ENCODE data around the gene GNPDA2.

Gene GNPDA2

GRCh38 chr4:44684648-44685047, 41.7 kb downstream of the GNPDA2 start:
- in situ Hi-C loops (cut with MboI; ENCODE audit: low sequenced_read_pairs): no loop called here

GRCh38 chr4:44679060-44679459, 47.3 kb downstream of the GNPDA2 start:
- in situ Hi-C loops (cut with MboI; ENCODE audit: low sequenced_read_pairs): no loop called here

- in situ Hi-C loops (cut with MboI; ENCODE audit: low sequenced_read_pairs): no loop called here
Observed at GRCh38 chr4:44678094-44679041, 48.0 kb downstream of the GNPDA2 start, which contains the start of gene GUF1. TSS of gene GUF1 (plus strand) at chr4:44678420. CDS start at chr4:44678623, 203 bp downstream.

- in situ Hi-C loops (cut with MboI; ENCODE audit: low sequenced_read_pairs): no loop called here
Observed at GRCh38 chr4:44675366-44675765, 51.0 kb downstream of the GNPDA2 start.

- in situ Hi-C loops (cut with MboI; ENCODE audit: low sequenced_read_pairs): no loop called here
Observed at GRCh38 chr4:44674471-44674870, 51.9 kb downstream of the GNPDA2 start.

- in situ Hi-C loops (cut with MboI; ENCODE audit: low sequenced_read_pairs): no loop called here
Observed at GRCh38 chr4:44671636-44672035, 54.7 kb downstream of the GNPDA2 start.

DNA sequence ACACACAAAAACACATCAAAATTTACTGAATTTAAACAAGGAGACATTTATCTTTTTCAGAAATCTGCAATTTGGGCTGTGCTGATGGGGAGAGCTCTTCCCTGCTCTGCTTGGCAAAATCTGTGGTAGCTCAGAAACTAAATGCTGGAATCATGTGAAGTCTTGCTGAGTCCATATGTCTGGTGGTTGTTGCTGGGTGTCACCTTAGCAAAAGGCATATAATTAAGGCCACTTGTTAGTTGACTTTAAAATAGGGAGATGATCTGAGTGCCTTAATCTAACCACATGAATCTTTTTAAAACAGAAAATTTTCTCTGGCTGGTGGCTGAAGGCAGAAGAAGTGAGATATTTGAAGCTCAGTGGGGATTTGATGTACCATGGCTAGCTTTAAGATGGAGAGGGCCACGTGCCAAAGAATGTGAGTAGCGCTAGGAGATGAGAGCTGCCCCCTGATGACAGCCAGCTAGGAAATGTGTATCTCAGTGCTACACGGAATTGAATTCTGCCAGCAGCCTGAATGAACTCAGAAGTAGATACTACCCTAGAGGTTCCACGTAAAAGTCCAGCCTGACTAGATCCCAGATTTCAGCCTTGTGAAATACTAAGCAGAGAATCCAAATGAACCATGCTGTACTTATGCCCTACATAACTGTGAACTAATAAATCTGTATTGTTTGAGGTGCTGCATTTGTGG, 55.7 kb downstream of the GNPDA2 start:
- in situ Hi-C loops (cut with MboI; ENCODE audit: low sequenced_read_pairs): no loop called here

DNA sequence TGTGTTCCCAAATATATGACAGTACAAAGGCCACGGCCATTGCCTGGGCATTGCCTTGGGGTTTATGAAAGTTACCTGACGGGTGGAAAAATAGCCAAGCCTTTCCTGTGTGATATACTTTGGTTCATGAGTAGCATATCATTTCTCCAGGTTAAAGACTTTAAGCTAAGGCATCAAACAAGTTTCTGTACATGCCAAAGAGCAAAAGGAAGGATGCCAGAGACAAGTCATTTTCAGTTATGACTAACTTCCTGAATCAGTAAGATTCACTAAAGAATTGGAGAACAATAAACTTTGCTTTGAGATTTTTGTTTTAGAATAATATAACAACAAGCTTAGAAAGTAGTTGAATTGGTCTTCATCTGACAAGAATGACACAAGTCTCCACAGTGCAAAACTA, 57.8 kb downstream of the GNPDA2 start:
- in situ Hi-C loops (cut with MboI; ENCODE audit: low sequenced_read_pairs): no loop called here

DNA sequence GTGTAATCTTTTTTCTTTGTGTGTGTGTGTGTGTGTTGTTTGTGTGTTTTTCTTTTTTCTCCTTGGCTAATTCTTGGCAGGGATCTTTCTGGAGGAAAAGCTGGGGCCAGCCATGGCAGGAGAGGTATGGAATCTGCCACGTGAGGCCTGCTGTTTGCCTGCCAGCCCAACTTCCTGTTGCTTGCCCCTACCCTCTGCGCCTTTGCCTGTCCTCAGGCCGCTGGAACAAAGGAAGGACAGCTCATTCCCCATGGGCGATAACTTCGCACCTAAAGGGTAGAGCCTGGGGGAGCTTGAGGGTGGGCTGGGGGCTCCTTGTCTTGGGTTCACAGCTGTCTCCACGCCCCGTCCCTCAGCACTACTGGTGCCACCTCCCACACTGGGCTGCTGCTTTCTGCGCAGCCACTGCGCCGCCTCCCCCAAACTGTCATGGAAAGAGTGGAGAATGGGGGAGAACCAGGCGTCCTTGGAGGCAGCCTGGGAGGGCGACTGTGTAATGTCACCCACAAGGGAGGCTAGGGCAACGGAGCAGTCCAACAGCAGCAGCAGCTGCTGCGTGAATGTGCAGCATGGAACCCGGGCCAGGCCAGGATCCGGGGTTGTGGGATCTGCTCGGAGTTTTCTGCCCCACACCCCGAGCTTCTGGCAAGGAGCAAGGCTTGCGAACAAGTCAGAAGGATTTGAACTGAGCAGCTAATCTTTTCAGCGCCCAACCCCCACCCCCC, 62.7 kb downstream of the GNPDA2 start:
- in situ Hi-C loops (cut with MboI; ENCODE audit: low sequenced_read_pairs): no loop called here

GRCh38 chr4:44662623-44663005, 63.7 kb downstream of the GNPDA2 start:
- in situ Hi-C loops (cut with MboI; ENCODE audit: low sequenced_read_pairs): no loop called here

DNA sequence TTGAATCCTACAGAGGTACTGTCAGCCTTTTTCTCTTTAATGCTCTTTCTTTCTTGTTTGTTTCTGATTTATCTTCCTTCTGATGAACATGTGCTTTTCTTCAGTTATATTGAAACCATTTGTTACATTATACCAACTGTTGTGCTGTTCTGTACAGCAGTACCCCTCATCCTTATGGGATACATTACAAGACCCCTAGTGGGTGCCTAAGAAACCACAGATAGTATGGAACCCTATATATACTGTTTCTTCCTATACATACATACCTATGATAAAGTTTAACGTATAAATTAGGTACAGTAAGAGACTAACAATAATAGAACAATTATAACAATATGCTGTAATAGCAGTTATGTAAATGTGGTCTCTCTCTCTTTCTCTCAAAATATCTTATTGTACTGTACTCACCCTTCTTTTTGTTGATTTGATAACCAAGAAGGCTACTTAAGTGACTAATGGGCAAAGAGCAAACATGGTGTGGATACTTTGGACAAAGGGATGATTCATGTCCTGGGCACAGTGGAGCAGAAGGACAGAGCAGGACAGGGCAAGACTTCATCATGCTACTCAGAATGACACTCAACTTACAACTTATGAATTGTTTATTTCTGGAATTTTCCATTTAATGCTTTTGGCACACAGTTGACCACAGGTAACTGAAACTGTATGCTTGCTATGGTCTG, 64.3 kb downstream of the GNPDA2 start:
- in situ Hi-C loops (cut with MboI; ENCODE audit: low sequenced_read_pairs): no loop called here

- in situ Hi-C loops (cut with MboI; ENCODE audit: low sequenced_read_pairs): no loop called here
Observed at GRCh38 chr4:44660396-44660795, 66.0 kb downstream of the GNPDA2 start.

DNA sequence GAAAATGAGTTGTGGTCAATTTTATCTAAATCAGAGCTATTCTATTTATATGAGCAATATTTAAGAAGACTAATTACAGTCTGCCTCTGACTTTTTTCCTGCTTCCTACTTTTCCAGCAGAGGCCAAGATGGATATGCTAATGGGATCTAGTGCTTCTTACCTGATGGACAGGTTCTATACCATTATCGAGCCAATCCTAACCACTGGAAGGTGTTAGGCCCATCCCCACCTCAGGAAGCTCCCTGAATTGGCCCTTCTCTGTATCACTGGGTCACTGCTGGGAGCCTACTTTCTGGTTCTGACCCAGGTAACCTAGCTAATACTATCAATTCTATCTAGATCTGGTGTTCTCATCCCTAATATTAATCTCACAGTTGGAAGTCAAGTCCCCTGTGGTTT, 74.4 kb downstream of the GNPDA2 start:
- in situ Hi-C loops (cut with MboI; ENCODE audit: low sequenced_read_pairs): no loop called here

Data from HL-60/S4 treated with retinoic acid at 250 ng/mL for 4 days and 3 days (cell line).